ENCODE measurements around the gene ZBTB40. TPM values are rescaled to one million over a fixed set of nuclear protein-coding genes. Genes with fewer than 3 reads are reported as not detected.

Gene ZBTB40
- total and polyA plus RNA-seq, 10 of the 15 experiments (the other 5 are each of a cell fraction or from before 2014, with no cell fraction given), result 1.9 to 14.4 (median 9.0) TPM

DNA sequence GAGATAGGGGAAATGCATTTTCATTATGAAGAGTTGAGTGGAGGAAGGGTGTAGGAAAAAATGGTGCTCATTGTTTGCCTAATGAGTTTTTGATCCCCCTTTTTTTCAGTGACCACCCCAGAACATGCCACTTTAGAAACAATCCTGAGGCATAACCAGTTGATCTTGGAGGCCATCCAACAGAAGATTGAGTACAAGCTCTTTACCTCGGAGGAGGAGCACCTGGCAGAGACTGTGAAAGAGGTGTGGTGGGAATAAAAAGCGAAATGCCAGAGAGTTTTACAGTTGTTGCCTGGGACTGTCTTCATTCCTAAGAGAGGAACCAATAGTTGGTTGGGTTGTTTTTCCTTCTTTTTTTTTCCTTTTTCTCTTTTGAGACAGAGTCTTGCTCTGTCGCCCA, 57.3 kb downstream of the ZBTB40 start:
- Histone ChIP-seq H3K27me3 (replicated peaks in 1 of 2; ENCODE audit: control insufficient read depth in 2 of 2, insufficient read depth in 2 of 2, low read length in 1 of 2) (no peaks in the 10 kb centered on the region), H3K79me2 (ENCODE audit: control insufficient read depth, insufficient read depth, low read length) (no peaks in the 10 kb centered on the region), H3K4me3 (no peak overlapping the region), H3K9me3 (replicated peaks; ENCODE audit: control insufficient read depth, insufficient read depth, low read length) (no peaks in the 10 kb centered on the region), H3K27ac (ENCODE audit: control insufficient read depth, insufficient read depth) (no peak overlapping the region), H4K20me1 (ENCODE audit: control insufficient read depth, insufficient read depth) (no peaks in the 10 kb centered on the region), H2AFZ (ENCODE audit: control insufficient read depth, low read depth, low read length) (no peak overlapping the region), H3K36me3 (ENCODE audit: control insufficient read depth in 2 of 2, insufficient read depth in 2 of 2, low read length in 1 of 2) (peaks cover 6 to 37% of the 10 kb centered on the region in 2 experiments), H3K4me1 (ENCODE audit: control insufficient read depth, insufficient read depth, low read length) (no peaks in the 10 kb centered on the region), H3K9ac (ENCODE audit: control insufficient read depth, insufficient read depth, low read length) (no peak overlapping the region), H3K4me2 (ENCODE audit: control insufficient read depth, insufficient read depth) (no peak overlapping the region)
- ChIA-PET POLR2A (no interaction called here), RAD21 (ENCODE audit: unreplicated experiment) (no interaction called here), SMC1A (ENCODE audit: uncharacterized antibody, unreplicated experiment) (no interaction called here), CTCF (no interaction called here)
- DNase-seq (ENCODE audit: low read depth, low spot score) (no peak), FAIRE-seq (no peak), ATAC-seq (no peak)
- in situ Hi-C loops (cut with MboI), result no loop called here
- TF ChIP-seq ETV6 (conservative IDR thresholded peaks at IDR 0.05 in 1 of 2, IDR thresholded peaks at IDR 0.05 in 1 of 2; ENCODE audit: borderline replicate concordance in 1 of 2, low read depth in 1 of 2) (no peak), NFYA (IDR thresholded peaks at IDR 0.05; ENCODE audit: borderline replicate concordance, low read depth, low read length) (no peak), CHD4 (IDR thresholded peaks at IDR 0.05) (no peak), SMARCA5 (IDR thresholded peaks at IDR 0.05) (no peak), IRF4 (IDR thresholded peaks at IDR 0.05; ENCODE audit: low read depth, low read length) (no peak), RFX5 (IDR thresholded peaks at IDR 0.05; ENCODE audit: low read depth, low read length) (no peak), BHLHE40 (IDR thresholded peaks at IDR 0.05; ENCODE audit: borderline replicate concordance in 1 of 2, low read depth in 2 of 2, low read length in 1 of 2) (no peak), SP1 (IDR thresholded peaks at IDR 0.05; ENCODE audit: low read depth, low read length) (no peak)
- intact Hi-C loops (cut with micrococcal nuclease; ENCODE audit: unreplicated experiment), result no loop called here
- 87% methylated on average over 3 of the region's 3 CpGs for WGBS (ENCODE audit: insufficient coverage, insufficient replicate concordance, low lambda C conversion rate, missing lambda C conversion rate)
- no TSS peak for BruUV-seq (replicated peaks)

DNA sequence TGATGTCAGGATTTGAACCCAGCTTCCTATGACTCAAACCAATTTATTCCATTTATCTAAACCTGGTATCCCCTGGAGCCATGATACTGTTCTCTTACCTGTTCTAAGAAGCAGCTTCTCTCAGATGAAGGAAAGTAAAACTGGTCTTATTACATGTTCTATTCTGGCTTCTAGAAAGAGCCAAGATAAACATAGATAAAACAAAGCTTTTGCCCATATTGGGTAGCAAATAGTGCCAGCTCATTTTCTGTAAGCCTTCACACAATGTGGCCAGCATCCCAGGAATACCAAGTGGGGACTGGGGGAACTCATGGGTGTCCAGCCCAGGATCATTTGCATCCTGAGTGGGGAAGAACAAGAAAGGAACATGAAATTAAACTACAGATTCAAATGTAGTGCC, 58.2 kb downstream of the ZBTB40 start:
- ChIA-PET SMC1A (ENCODE audit: uncharacterized antibody, unreplicated experiment) (interaction anchor here (1.0 to 1.5 kb wide), 2 partner anchors 10 to 15 kb away, joined by 3 read pairs; no protein-coding TSS in a partner anchor), CTCF (no interaction called here), POLR2A (no interaction called here), RAD21 (ENCODE audit: unreplicated experiment) (no interaction called here)
- Histone ChIP-seq H2AFZ (ENCODE audit: control insufficient read depth, low read depth, low read length) (no peak overlapping the region), H3K36me3 (ENCODE audit: control insufficient read depth in 2 of 2, insufficient read depth in 2 of 2, low read length in 1 of 2) (peaks cover 6 to 38% of the 10 kb centered on the region in 2 experiments), H3K9ac (ENCODE audit: control insufficient read depth, insufficient read depth, low read length) (no peak overlapping the region), H3K27me3 (replicated peaks in 1 of 2; ENCODE audit: control insufficient read depth in 2 of 2, insufficient read depth in 2 of 2, low read length in 1 of 2) (no peaks in the 10 kb centered on the region), H3K4me1 (ENCODE audit: control insufficient read depth, insufficient read depth, low read length) (no peaks in the 10 kb centered on the region), H3K9me3 (replicated peaks; ENCODE audit: control insufficient read depth, insufficient read depth, low read length) (no peaks in the 10 kb centered on the region), H3K4me3 (no peak overlapping the region), H3K79me2 (ENCODE audit: control insufficient read depth, insufficient read depth, low read length) (no peaks in the 10 kb centered on the region), H4K20me1 (ENCODE audit: control insufficient read depth, insufficient read depth) (no peaks in the 10 kb centered on the region), H3K4me2 (ENCODE audit: control insufficient read depth, insufficient read depth) (no peak overlapping the region), H3K27ac (ENCODE audit: control insufficient read depth, insufficient read depth) (no peak overlapping the region)
- no peak for ATAC-seq
- in situ Hi-C loops (cut with MboI), result no loop called here
- DNase-seq (ENCODE audit: low read depth, low spot score), result no peak
- no peak for FAIRE-seq
- intact Hi-C loops (cut with micrococcal nuclease; ENCODE audit: unreplicated experiment), result no loop called here
- no TSS peak for BruUV-seq (replicated peaks)
- TF ChIP-seq ESRRA (IDR thresholded peaks at IDR 0.05; ENCODE audit: low read length) (no peak), KDM1A (IDR thresholded peaks at IDR 0.05; ENCODE audit: borderline replicate concordance) (no peak), POU2F2 (IDR thresholded peaks at IDR 0.05; ENCODE audit: borderline replicate concordance, low read depth, low read length) (no peak), TARDBP (IDR thresholded peaks at IDR 0.05; ENCODE audit: borderline replicate concordance) (no peak), PML (IDR thresholded peaks at IDR 0.05; ENCODE audit: low read length) (no peak), ZNF217 (IDR thresholded peaks at IDR 0.05) (no peak)
- TF ChIP-seq, protein P1, sequence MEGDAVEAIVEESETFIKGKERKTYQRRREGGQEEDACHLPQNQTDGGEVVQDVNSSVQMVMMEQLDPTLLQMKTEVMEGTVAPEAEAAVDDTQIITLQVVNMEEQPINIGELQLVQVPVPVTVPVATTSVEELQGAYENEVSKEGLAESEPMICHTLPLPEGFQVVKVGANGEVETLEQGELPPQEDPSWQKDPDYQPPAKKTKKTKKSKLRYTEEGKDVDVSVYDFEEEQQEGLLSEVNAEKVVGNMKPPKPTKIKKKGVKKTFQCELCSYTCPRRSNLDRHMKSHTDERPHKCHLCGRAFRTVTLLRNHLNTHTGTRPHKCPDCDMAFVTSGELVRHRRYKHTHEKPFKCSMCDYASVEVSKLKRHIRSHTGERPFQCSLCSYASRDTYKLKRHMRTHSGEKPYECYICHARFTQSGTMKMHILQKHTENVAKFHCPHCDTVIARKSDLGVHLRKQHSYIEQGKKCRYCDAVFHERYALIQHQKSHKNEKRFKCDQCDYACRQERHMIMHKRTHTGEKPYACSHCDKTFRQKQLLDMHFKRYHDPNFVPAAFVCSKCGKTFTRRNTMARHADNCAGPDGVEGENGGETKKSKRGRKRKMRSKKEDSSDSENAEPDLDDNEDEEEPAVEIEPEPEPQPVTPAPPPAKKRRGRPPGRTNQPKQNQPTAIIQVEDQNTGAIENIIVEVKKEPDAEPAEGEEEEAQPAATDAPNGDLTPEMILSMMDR (IDR thresholded peaks at IDR 0.05 in 2 of 3, conservative IDR thresholded peaks at IDR 0.05 in 1 of 3; ENCODE audit: control insufficient read depth in 2 of 3, extremely low read depth in 1 of 3, insufficient read depth in 1 of 3, low read depth in 3 of 3, low read length in 3 of 3), result no peak

Measured in GM12878 (cell line).